ENCODE measurements around the gene BRSK2. TPM values are rescaled to one million over a fixed set of nuclear protein-coding genes. Genes with fewer than 3 reads are reported as not detected.
A peak's percentile ranks its signal among the peaks of the same experiment; 100 is the strongest.

Gene BRSK2
- total and polyA plus RNA-seq, 2 of the 4 experiments (the other 2 are of a cell fraction) = 0.18 to 0.62 TPM

DNA sequence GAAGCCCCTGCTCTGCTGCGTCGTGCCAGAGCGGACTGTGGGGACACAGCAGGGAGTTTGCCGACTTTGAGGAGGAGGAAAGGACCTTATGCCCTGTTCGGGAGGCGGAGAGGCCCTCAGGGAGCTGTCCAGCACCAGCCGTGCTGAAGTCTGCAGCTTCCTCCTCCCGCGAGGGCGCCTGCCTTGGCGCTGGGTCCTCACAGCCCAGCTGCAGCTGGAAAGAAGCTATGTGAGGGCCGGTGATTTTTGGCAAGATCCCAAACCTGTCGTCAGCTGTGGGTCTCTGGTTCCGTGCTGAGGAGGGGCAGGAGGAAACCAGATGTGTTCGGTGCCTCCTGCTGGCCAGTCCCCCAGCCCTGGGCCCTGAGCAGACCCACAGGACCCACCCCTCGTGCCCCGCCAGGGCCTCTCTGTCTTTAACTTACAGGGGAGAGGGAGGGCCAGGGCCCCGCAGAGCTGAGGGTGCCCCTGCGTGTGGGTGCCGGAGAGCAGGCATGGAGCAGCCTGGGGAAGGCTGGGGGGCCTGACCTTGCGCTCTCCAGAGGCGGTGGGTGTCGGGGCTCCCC is 12.0 kb downstream of the BRSK2 start:
- H3K9me1 ChIP-seq (ENCODE audit: insufficient read depth, low read length) = no peaks in the 10 kb centered on the region
- no peaks in the 10 kb centered on the region for H3K4me1 ChIP-seq (ENCODE audit: control insufficient read depth, insufficient read depth, low read length)
- H4K91ac ChIP-seq (ENCODE audit: insufficient read depth, low read depth, low read length) = no peak overlapping the region
- H3K79me1 ChIP-seq (ENCODE audit: low read depth in 1 of 2, low read length in 2 of 2) = no peaks in the 10 kb centered on the region
- no peaks in the 10 kb centered on the region for H3K36me3 ChIP-seq (ENCODE audit: control insufficient read depth, insufficient read depth, low read length)
- H3K14ac ChIP-seq (replicated peaks; ENCODE audit: low read depth, low read length) = no peak overlapping the region
- no peak overlapping the region for H4K5ac ChIP-seq (ENCODE audit: low read depth, low read length)
- H4K20me1 ChIP-seq (ENCODE audit: insufficient read depth, low read length) = peaks cover 7% of the 10 kb centered on the region; the same call in 1 of the 2 replicates
- no peak overlapping the region for H2AFZ ChIP-seq (replicated peaks; ENCODE audit: low read length, poor library complexity)
- H2AK9ac ChIP-seq (replicated peaks; ENCODE audit: low read depth, low read length, poor library complexity) = no peak overlapping the region
- in situ Hi-C loops (cut with MboI; ENCODE audit: low sequenced_read_pairs) = no loop called here
- H2BK20ac ChIP-seq (ENCODE audit: low read depth, low read length) = no peak overlapping the region
- intact Hi-C loops (cut with micrococcal nuclease) = no loop called here
- BruUV-seq (replicated peaks) = no TSS peak
- no peak overlapping the region for H2BK120ac ChIP-seq (ENCODE audit: low read depth, low read length)
- H3K9ac ChIP-seq (ENCODE audit: low read depth, low read length) = no peak overlapping the region
- ChIA-PET CTCF (no interaction called here), POLR2A (ENCODE audit: unreplicated experiment) (no interaction called here)
- no peak overlapping the region for H2BK5ac ChIP-seq (ENCODE audit: low read depth, low read length, poor library complexity, severe bottlenecking)
- H3K18ac ChIP-seq (ENCODE audit: low read depth, low read length) = no peak overlapping the region
- dilution Hi-C loops (cut with HindIII; ENCODE audit: low sequenced_read_pairs, unreplicated experiment) = no loop called here
- peak; percentile 95 for ATAC-seq (ENCODE audit: low read depth)
- no peaks in the 10 kb centered on the region for H3K9me3 ChIP-seq (ENCODE audit: control insufficient read depth, insufficient read depth, low read length)
- peak; percentile 54; the same call in 1 of the 2 replicates for TF ChIP-seq MAZ (IDR thresholded peaks at IDR 0.05; ENCODE audit: borderline replicate concordance, low read depth, low read length)
- TF ChIP-seq MXI1 (IDR thresholded peaks at IDR 0.05; ENCODE audit: borderline replicate concordance, low read depth, low read length) = peak; percentile 16; the same call in 1 of the 2 replicates
- TF ChIP-seq, protein P1, sequence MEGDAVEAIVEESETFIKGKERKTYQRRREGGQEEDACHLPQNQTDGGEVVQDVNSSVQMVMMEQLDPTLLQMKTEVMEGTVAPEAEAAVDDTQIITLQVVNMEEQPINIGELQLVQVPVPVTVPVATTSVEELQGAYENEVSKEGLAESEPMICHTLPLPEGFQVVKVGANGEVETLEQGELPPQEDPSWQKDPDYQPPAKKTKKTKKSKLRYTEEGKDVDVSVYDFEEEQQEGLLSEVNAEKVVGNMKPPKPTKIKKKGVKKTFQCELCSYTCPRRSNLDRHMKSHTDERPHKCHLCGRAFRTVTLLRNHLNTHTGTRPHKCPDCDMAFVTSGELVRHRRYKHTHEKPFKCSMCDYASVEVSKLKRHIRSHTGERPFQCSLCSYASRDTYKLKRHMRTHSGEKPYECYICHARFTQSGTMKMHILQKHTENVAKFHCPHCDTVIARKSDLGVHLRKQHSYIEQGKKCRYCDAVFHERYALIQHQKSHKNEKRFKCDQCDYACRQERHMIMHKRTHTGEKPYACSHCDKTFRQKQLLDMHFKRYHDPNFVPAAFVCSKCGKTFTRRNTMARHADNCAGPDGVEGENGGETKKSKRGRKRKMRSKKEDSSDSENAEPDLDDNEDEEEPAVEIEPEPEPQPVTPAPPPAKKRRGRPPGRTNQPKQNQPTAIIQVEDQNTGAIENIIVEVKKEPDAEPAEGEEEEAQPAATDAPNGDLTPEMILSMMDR (conservative IDR thresholded peaks at IDR 0.05; ENCODE audit: low read depth, low read length) = no peak
- TF ChIP-seq BHLHE40 (IDR thresholded peaks at IDR 0.05; ENCODE audit: low read depth, low read length) = no peak
- TF ChIP-seq RAD21 (IDR thresholded peaks at IDR 0.05; ENCODE audit: low read length) = peak; percentile 29
- TF ChIP-seq SMC3 (IDR thresholded peaks at IDR 0.05; ENCODE audit: low read depth, low read length) = peak; percentile 11; the same call in 1 of the 2 replicates
- TF ChIP-seq MAFK (IDR thresholded peaks at IDR 0.05; ENCODE audit: low read depth, low read length) = no peak
- peak; percentile 48 for DNase-seq
- no peak overlapping the region for H4K8ac ChIP-seq (ENCODE audit: low read depth in 2 of 2, low read length in 2 of 2)
- peaks cover 9% of the 10 kb centered on the region; the same call in 1 of the 2 replicates for H3K27me3 ChIP-seq (ENCODE audit: control insufficient read depth, insufficient read depth, low read length)
- H3K4ac ChIP-seq (ENCODE audit: low read depth, low read length) = no peak overlapping the region
- H3K23ac ChIP-seq (ENCODE audit: low read depth, low read length) = no peak overlapping the region
- no peak overlapping the region for H3K4me3 ChIP-seq (ENCODE audit: insufficient read depth, low read depth, low read length)
- no peak overlapping the region for H3K27ac ChIP-seq (ENCODE audit: insufficient read depth, low read length)
- no peak overlapping the region for H3K4me2 ChIP-seq (ENCODE audit: low read depth, low read length)
- H2BK15ac ChIP-seq (ENCODE audit: low read depth, low read length) = no peak overlapping the region
- H3K56ac ChIP-seq (ENCODE audit: extremely low read depth, insufficient read depth, low read length) = no peak overlapping the region
- 30% methylated on average over 7 of the region's 23 CpGs; no CpG with 5 or more reads in 1 of the 2 experiments for WGBS, 2 experiments (ENCODE audit: extremely low coverage in 2 of 2, insufficient read length in 1 of 2)
- no peak overlapping the region for H2AK5ac ChIP-seq (ENCODE audit: low read depth, low read length)

Data from IMR-90 (cell line).